NCI-H146 (cell line): ENCODE results near the gene NUP62.

ENCODE experiments used
- DNase-seq: peaks from one replicate; lab custom pipeline; 2025; lab: John Stamatoyannopoulos, UW

NUP62 gene

DNA sequence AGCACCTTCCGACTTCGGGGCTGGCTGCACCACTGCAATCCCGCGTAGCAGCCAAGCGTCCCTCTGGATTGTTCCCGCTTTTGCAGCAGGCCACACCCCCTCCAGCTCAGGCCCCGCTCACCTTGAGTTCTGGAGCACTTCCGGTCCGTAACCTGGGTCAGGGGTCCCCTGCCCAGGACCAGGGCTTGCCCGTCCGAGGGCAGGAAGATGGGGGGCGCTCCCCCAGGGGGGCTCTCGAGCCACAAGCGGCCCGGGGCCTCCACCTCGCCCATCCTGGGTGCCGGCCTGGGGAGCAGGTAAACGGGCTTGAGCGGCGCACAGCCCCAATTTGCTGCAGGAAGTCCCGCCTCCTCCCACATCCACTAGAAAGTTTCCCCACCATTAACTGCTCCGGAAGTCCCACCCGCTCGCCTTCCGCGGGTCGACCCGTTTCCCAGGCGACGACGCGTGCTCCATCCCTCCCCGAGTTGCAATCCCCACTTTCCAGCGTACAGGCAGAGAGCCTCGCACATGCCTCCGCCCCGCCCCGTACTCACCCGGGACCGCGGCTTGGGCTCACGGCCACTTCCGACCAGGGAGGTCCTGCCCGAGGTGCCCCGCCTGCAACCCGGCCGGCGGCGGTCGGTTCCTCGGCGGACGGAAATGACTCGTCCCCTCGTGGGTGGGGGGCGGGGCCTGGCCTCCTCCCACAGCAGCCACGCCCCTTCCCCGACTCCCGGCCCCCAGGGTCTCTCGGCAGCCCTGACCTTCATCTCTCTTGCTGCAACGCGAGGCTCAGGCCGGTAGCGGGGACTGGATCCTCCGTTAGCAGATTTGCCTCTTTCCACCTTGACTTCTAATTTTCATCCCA is 62.1 kb downstream of the NUP62 start, which contains the start of gene PNKP:
Gene PNKP, minus strand, starts transcription at position 644 of the 850 bp plus-strand sequence. Its CDS starts 372 bp downstream, at position 272.
- peak; percentile 98 for DNase-seq

DNA sequence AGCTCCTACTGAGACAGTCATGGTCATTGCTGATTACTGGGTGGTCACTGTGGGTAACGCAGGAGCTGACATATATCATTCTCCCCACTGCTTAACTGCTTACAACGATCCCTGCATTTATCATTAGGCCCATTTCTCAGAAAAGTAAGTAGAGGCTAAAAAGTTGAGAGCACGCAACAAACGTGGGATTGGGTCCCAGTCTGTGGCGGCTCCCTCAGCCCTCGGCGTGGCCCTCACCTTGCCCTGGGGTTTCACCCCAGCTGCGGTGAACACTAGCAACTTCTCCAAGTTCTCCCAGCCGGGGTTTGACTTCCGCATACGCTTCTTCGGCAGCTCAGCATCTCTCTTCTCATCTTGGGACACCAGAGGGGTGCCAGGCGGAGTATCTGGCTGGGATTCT is 64.4 kb downstream of the NUP62 start:
- no peak for DNase-seq

DNA sequence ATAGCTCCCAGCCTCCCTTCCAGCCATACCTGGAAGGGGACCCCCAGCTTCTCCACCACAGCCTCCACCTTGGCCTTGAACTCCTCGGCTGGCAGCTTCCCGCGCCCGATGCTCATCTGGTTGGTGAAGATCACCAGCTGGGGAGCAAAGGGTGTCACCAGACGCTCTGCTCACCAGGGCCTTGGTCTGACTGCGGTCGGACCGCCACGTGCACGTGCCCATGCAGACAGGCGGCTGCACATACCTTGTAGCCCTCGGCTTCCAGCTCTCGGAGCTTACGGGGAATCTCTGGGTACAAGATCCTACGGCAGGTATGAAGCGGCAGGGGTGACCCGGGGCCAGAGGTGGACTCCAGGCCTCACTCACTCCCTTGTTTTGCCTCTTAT is 65.4 kb downstream of the NUP62 start:
- no peak for DNase-seq

DNA sequence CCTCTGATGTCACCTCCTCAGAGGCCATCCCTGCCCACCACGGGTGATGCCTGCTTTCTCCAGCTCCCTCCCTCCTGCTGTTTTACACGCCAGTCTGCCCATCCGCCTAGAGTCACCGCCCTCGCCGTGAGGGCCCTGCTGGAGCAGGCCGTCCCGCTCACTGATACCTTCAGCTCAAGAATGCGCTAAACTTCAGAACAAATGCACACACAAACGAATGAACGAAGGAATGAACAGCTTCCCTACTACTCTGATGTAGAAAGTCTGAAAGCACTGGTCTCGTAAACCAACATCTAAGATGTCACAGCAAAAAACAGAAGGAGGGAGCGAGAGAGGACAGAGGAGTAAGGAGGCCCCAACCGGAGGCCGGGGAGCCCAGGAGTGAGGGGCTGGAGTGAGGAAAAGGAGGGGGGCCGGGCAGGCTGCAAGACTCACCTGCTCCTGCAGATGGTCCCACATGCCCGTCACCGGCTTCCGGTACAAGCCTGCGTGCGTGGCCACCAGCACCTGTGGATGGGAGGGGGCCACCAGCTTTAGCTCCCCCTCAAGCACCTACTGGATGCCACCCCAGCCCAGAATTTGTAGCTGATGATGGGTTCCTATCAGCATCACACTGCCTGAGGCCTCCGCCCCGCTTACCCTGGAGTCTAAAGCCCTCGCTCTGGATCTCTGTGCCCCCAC is 65.9 kb downstream of the NUP62 start:
- no peak for DNase-seq

DNA sequence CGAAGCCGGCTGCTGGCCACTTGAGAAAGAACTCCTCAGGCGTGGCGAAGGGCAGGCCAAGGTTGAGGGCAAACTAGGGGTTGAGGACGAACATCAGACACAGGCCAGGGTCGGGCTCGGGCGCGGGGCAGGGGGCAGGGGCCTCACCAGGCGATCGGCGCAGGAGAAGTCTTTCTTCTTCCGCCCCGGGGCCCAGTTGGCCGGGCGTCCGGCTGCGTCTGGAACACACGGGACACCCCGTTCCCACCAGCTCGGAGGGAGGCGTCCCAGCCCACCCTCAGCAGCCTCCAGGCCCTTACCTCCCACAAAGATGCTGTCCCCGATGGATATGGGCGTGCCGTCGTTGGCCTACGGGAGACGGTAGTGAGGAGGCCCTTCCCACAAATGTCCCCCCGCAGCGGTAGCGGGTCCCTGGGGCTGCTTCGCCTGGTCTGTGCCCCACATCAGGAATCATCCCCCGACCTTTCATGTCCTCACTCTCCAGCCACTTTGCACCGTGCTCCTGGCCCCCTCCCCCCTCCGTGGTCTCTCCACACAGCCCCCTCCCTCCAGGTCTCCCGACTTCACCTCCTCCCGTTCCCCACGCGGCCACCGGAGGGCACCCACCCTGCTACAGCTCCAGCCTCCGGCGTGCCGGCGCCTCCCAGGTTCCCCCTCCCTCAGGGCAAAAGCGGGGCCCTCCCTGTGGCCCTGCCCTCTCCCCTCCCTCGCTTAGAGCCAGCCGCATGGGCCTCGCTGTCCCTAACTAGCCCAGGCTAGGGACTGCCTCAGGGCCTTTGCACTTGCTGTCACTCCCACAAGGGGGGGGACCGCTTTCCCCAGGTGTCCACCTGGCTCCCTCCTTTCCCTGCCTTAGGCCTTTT is 66.7 kb downstream of the NUP62 start:
- peak; percentile 30 for DNase-seq

DNA sequence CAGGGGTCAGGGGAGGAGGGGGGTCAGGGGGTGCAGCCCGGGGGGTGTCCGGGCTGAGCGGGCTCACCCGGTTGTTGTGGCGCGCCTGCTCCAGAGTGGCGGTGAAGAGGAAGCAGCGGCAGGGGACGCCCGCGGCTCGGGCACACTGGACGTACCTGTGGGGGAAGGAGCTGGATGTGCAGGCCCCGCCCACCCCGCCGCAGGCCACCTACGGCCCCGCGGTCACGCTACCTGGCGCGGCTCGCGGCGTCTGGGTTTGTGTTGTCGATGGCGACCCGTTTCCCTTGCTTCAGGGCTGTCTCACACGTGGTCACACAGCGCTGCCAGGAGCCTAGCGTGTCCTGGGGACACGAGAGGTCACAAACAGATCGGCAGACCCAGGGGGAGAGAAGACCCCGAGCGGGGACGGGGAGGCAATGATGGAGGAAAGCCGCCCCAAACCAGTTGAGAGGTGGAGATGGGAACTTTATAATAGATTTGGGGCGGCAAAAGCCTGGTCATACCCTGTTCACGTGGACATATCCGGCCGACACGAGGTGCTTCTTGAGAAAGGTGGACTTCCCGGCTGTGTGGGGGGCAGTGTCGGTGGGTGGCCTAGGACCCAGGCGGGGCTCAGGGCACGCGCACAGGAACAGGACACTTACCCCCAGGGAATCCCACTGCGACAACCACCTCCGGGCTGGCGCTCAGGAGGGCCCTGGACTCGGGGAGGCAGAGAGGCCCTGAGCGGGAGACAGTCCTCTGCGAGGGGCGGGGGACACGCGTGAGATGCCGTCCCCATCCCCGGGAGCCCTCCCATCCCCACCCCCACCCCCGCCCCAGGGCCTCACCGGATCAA is 67.5 kb downstream of the NUP62 start:
- DNase-seq = no peak

DNA sequence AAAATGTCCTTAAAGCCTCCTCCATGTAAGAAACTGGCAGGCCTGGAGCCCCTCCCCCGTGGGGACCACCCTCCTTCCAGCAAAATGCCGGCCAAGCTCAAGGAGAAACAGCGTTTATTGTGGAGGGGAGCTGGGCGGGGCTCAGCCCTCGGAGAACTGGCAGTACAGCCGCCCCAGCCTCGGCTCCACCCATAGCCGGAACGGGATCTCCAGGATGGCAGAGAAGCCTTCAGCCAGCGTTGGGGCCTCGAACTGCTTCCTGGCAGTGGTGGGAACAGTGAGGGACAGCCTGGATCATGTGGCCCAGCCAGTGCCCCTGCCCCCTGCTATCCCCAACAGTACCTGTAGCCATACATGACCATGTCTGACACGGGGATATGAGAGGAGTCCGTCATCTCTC is 68.2 kb downstream of the NUP62 start:
- no peak for DNase-seq

DNA sequence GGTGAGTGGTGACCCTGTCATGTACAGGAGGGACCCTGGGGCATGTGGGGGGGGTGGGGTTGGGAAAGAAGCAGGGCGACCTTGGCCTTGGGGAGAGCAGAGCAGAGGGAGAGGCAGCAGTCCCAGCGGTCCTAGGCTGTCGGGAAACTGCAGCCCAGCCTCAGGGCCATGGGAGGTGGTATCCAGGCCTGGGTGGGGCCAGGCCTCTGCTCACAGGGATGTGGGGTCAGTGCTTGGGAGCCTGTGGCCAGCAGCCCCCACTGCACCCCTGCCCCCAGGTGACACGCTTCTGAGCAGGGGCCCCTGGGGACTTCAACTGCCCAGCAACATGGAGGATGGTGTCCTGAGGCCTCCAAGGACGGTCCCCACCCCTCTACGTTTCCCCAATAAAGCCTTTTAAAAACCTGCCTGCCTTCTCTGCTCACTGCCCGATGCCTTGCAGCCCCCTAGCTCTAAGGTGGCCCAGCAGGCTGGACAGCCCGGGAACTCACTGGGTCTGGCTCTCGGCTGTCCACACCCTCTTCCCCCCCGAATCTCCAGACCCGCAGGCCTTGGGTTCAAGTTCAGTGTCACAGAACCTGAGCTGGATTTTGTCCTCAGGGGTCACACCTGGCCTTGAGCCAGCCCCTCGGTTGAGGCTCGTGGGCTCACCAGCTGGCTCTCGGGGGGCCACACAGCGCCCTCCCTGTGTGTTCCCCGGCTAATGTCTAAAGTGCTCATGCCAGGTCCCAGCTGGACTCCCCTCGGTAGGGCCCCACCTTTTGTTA is 68.8 kb downstream of the NUP62 start:
- DNase-seq = no peak

DNA sequence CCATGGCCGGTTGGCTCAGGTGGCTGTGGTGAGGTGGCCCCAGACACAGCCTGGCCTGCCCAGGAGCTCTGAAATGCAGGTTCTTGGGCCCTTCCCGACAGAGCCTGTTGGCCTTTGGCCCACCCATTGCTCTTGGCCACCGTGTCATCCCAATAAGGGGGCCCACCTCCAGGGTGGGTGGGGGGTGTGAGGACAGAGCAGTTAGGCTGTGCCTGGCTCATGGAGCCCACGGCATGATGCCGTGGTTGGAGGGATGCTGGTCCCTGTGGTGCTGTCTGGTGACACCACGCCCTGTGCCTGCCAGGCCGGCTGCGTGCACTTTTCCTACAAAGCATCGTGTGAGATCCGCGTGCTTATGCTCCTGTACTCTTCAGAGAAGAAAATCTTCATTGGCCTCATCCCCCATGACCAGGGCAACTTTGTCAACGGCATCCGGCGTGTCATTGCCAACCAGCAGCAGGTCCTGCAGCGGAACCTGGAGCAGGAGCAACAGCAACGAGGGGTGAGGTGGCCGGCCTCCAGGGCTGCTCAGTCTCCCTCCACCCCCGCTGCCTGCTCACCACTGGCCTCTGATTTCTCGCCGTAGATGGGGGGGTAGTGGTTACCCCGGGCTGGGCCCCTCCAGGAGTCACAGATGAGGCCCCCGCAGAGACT is 69.5 kb downstream of the NUP62 start:
- no peak for DNase-seq

DNA sequence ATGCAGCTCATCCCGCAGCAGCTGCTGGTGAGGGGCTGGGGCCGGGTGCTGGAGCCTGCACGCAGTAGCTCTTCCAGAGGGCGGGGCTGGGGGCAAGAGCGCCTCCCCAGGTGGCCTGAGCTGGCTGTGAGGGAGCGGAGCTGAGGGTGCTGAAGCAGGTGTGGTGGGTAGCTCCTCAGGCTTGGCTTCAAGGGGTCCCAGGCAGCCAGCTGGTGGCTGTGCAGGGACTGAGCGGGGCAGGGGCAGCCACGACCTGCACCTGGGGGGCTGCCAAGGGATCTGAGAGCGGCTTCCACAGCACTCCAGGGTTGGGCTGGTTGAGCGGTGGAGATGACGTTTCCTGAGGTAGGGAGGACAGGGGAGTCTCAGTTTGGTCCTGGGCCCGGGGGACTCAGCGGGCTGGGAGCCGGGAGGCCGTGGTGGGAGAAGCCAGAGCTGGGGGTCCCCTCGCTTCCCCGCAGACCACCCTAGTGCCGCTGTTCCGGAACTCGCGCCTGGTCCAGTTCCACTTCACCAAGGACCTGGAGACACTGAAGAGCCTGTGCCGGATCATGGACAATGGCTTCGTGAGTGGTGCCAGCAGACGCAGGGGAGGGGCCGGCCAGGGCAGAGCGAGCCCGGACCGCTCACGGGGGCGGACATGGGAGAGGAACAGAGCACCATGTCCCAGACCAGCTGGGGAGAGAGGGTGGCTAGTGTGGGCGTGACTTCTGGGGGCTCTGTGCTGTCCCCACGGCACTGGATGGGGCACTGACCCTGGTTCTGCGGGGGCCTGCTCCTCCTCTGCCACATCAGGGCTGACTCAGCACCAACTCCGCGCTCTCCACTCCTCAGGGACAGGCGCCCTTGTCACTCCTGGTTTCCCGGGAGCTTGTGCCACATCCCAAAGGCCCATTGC is 71.0 kb downstream of the NUP62 start:
- DNase-seq = no peak

DNA sequence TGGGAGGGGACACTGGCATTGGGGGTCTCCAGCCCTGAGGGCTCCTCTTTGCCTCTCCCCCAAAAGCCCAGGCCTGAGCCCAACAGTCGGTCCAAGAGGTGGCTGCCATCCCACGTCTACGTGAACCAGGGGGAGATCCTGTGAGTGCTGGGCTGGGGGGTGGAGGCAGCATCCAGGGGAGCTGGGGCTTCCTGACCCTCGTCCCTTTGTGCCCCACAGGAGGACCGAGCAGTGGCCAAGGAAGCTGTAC is 71.5 kb downstream of the NUP62 start:
- DNase-seq = no peak

DNA sequence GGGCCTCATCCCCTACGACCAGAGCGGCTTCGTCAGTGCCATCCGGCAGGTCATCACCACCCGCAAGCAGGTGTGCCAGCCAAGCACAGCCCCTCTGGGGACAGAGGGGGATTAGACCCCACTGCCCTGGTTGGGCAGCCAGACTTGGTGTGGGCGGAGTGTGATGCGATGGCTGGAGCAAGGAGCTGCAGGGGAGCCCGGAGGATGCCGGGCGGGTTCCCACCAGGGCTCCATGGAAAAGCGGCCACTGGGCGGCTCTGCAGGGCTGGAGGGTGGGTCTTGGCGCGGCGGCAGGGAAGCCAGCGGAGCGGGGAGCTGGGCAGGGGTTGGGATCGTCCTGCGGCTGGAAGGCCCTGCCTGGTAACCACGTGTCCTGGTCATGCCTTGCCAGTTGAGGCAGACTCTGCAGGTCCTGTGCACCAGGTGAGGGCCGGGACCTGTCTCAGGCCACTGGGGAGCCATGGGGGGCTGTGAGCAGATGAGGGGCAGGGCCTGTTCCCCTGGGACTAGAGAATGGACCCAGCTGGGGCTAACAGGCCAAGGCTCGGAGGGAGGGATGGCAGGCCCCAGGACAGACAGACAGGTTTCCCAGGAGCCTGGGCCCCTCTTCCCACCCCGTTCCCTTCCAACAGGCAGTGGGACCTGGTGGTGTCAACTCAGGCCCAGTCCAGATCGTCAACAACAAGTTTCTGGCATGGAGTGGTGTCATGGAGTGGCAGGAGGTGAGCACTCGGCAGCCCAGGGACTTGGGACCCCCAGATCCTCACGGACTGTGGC is 72.1 kb downstream of the NUP62 start:
- no peak for DNase-seq
